HG03139 (cell line): ENCODE data around the gene STRA8.
A peak's percentile ranks its signal among the peaks of the same experiment; 100 is the strongest.

ENCODE experiments used
- ATAC-seq: cut with Tn5 transposase; IDR thresholded peaks from one replicate; pipeline ENCODE4 v1.9.1; 2021; ENCODE audit not compliant: unreplicated experiment

The STRA8 gene

GRCh38 chr7:135233570-135233969 is at the start of gene STRA8:
Gene STRA8 (plus strand): TSS chr7:135233838. CDS start chr7:135240525, 6,687 bp downstream.
- ATAC-seq, result no peak

- no peak for ATAC-seq
Measured at GRCh38 chr7:135184254-135184841, 49.3 kb upstream of the STRA8 start.

- no peak for ATAC-seq
Measured at GRCh38 chr7:135185471-135186260, 48.0 kb upstream of the STRA8 start.

- no peak for ATAC-seq
Measured at GRCh38 chr7:135186261-135186540, 47.4 kb upstream of the STRA8 start.

GRCh38 chr7:135186841-135187253 is 46.8 kb upstream of the STRA8 start:
- ATAC-seq, result peak; percentile 58

- no peak for ATAC-seq
Measured at GRCh38 chr7:135188298-135188984, 45.2 kb upstream of the STRA8 start.

GRCh38 chr7:135189221-135189662 is 44.4 kb upstream of the STRA8 start:
- no peak for ATAC-seq

GRCh38 chr7:135189961-135190360 is 43.7 kb upstream of the STRA8 start:
- ATAC-seq, result no peak

GRCh38 chr7:135190703-135191102 is 42.9 kb upstream of the STRA8 start:
- no peak for ATAC-seq

GRCh38 chr7:135192914-135193536 is 40.6 kb upstream of the STRA8 start:
- ATAC-seq, result no peak

GRCh38 chr7:135193615-135194081 is 40.0 kb upstream of the STRA8 start:
- no peak for ATAC-seq

GRCh38 chr7:135194494-135195095 is 39.0 kb upstream of the STRA8 start:
- no peak for ATAC-seq

- no peak for ATAC-seq
Measured at GRCh38 chr7:135195156-135195555, 38.5 kb upstream of the STRA8 start.

- ATAC-seq, result no peak
Measured at GRCh38 chr7:135195968-135196629, 37.5 kb upstream of the STRA8 start.

GRCh38 chr7:135197343-135197742 is 36.3 kb upstream of the STRA8 start:
- no peak for ATAC-seq

GRCh38 chr7:135197906-135198655 is 35.6 kb upstream of the STRA8 start:
- no peak for ATAC-seq

- no peak for ATAC-seq
Measured at GRCh38 chr7:135199439-135199838, 34.2 kb upstream of the STRA8 start.

- ATAC-seq, result no peak
Measured at GRCh38 chr7:135200821-135201331, 32.8 kb upstream of the STRA8 start.

- ATAC-seq, result no peak
Measured at GRCh38 chr7:135201350-135201749, 32.3 kb upstream of the STRA8 start.

- ATAC-seq, result no peak
Measured at GRCh38 chr7:135204341-135204749, 29.3 kb upstream of the STRA8 start.
